OCI-LY7 (cell line): Measurements from ENCODE around the gene HLCS. TPM values are rescaled to one million over a fixed set of nuclear protein-coding genes. Genes with fewer than 3 reads are reported as not detected.

ENCODE experiments used
- BruUV-seq: library from RNA; stranded (reverse); fragments of 400-500 nt; replicated peaks from 2 replicates; lab custom pipeline; 2021; lab: Mats Ljungman, UMichigan
- CTCF ChIA-PET: fragments of 300-600 bp; sonication (Branson Sonifier 250); formaldehyde crosslinking; loops from one replicate; lab custom pipeline; 2022; ENCODE audit warnings: antibody characterized with exemption; ENCODE audit not compliant: unreplicated experiment; lab: Charles Lee
- POLR2A ChIA-PET: fragments of 300-600 bp; sonication (Branson Sonifier 250); formaldehyde crosslinking; loops from one replicate; lab custom pipeline; 2022; ENCODE audit warnings: antibody characterized with exemption; lab: Charles Lee
- DNase-seq: peaks from one replicate; pipeline ENCODE4 v3.0.0-alpha.2; 2015; ENCODE audit warnings: low spot score
- H2AFZ ChIP-seq: fragments of 200-600 bp; sonication (generic), shearing (Covaris generic); 2 replicates; pipeline ENCODE4 v1.6.1; 2014; ENCODE audit warnings: mild to moderate bottlenecking, antibody characterized with exemption, low read length, moderate library complexity
- H3K27ac ChIP-seq: fragments of 200-600 bp; sonication (generic); 2 replicates; pipeline ENCODE4 v1.5.1; 2014; ENCODE audit warnings: mixed run types, low read depth, mild to moderate bottlenecking, moderate library complexity, low read length, inconsistent platforms; ENCODE audit not compliant: poor library complexity, severe bottlenecking
- H3K36me3 ChIP-seq: fragments of 200-600 bp; sonication (generic); 2 replicates; pipeline ENCODE4 v1.6.1; 2014; ENCODE audit warnings: mild to moderate bottlenecking, antibody characterized with exemption, low read length, moderate library complexity, mixed read lengths; ENCODE audit not compliant: insufficient read depth
- H3K4me1 ChIP-seq: fragments of 200-600 bp; sonication (generic); 2 replicates; pipeline ENCODE4 v1.5.1; 2014; ENCODE audit warnings: mild to moderate bottlenecking, low read length; ENCODE audit not compliant: insufficient read depth, poor library complexity, severe bottlenecking
- H3K4me2 ChIP-seq: fragments of 200-600 bp; sonication (generic); 2 replicates; pipeline ENCODE4 v1.6.1; 2014; ENCODE audit warnings: mild to moderate bottlenecking, low read length
- H3K4me3 ChIP-seq: fragments of 200-600 bp; sonication (generic); 2 replicates; pipeline ENCODE4 v1.5.1; 2014; ENCODE audit warnings: mild to moderate bottlenecking, low read depth, low read length; ENCODE audit not compliant: poor library complexity, severe bottlenecking
- H3K79me2 ChIP-seq: fragments of 200-600 bp; sonication (generic); 2 replicates; pipeline ENCODE4 v1.6.1; 2016; ENCODE audit warnings: low read depth, mild to moderate bottlenecking, low read length, moderate library complexity, mixed read lengths; ENCODE audit not compliant: insufficient read depth
- H3K9me2 ChIP-seq: fragments of 200-600 bp; sonication (generic); 2 replicates; pipeline ENCODE4 v1.6.1; 2016; ENCODE audit warnings: mild to moderate bottlenecking, low read length, mixed read lengths; ENCODE audit not compliant: insufficient read depth
- H3K9me3 ChIP-seq: fragments of 200-600 bp; sonication (generic); 2 replicates; pipeline ENCODE4 v1.6.1; 2014; ENCODE audit warnings: mild to moderate bottlenecking, mixed run types, low read length, mixed read lengths
- H4K20me1 ChIP-seq: fragments of 200-600 bp; sonication (generic); 2 replicates; pipeline ENCODE4 v1.6.1; 2014; ENCODE audit warnings: mild to moderate bottlenecking, antibody characterized with exemption, low read length, moderate library complexity, mixed read lengths; ENCODE audit not compliant: insufficient read depth
- CTCF ChIP-seq: fragments of 200-600 bp; sonication (generic); conservative IDR thresholded peaks from 2 replicates; pipeline ENCODE4 v1.5.1; 2014; ENCODE audit warnings: mild to moderate bottlenecking, antibody characterized with exemption, low read length, moderate library complexity, mixed read lengths
- EZH2phosphoT487 ChIP-seq: fragments of 200-600 bp; sonication (generic); IDR thresholded peaks from 2 replicates; pipeline ENCODE4 v1.6.1; 2018; ENCODE audit warnings: low read depth, borderline replicate concordance, mild to moderate bottlenecking, mixed run types, antibody characterized with exemption, low read length, moderate library complexity, mixed read lengths
- intact Hi-C: fragments of 100-400 bp; cut with micrococcal nuclease; formaldehyde crosslinking; loops from one replicate; pipeline ENCODE4 v1.10.0; 2022; ENCODE audit not compliant: unreplicated experiment
- total RNA-seq, 2 experiments: library from RNA; depleted of rRNA in 1 of 2; stranded (reverse); fragments of >200 nt in 1 of 2; shearing (Covaris generic) in 1 of 2; gene quantifications; 2 replicates each; pipeline ENCODE4 v1.2.3, GENCODE V29; 2014 to 2022

The HLCS gene
- total RNA-seq, 2 experiments from 2014 or later, result 12.0 to 20.9 TPM

GRCh38 chr21:36766511-36766910, 200.0 kb downstream of the HLCS start:
- no peak overlapping the region for H3K27ac ChIP-seq
- CTCF ChIA-PET, result no interaction called here
- no peaks in the 10 kb centered on the region for H3K4me1 ChIP-seq
- TF ChIP-seq CTCF (no peak), EZH2phosphoT487 (no peak)
- no peak for DNase-seq
- intact Hi-C loops, result no loop called here
- no peaks in the 10 kb centered on the region for H4K20me1 ChIP-seq
- H2AFZ ChIP-seq, result no peak overlapping the region
- no peaks in the 10 kb centered on the region for H3K36me3 ChIP-seq
- no peak overlapping the region for H3K4me2 ChIP-seq
- H3K9me3 ChIP-seq, result no peaks in the 10 kb centered on the region
- no peaks in the 10 kb centered on the region for H3K79me2 ChIP-seq
- no TSS peak for BruUV-seq
- H3K4me3 ChIP-seq, result no peak overlapping the region
- no peaks in the 10 kb centered on the region for H3K9me2 ChIP-seq
- POLR2A ChIA-PET, result interaction anchor here (0.6 kb wide), 1 partner anchor 83 kb away, joined by 3 read pairs; no protein-coding TSS in a partner anchor

- Histone ChIP-seq H3K4me2 (no peak overlapping the region), H3K4me1 (no peaks in the 10 kb centered on the region), H3K9me3 (no peaks in the 10 kb centered on the region), H4K20me1 (no peaks in the 10 kb centered on the region), H2AFZ (no peak overlapping the region), H3K4me3 (no peak overlapping the region), H3K79me2 (no peaks in the 10 kb centered on the region), H3K27ac (no peak overlapping the region), H3K9me2 (no peaks in the 10 kb centered on the region), H3K36me3 (no peaks in the 10 kb centered on the region)
- ChIA-PET POLR2A (no interaction called here), CTCF (no interaction called here)
- TF ChIP-seq CTCF, result no peak
- TF ChIP-seq EZH2phosphoT487, result no peak
- no peak for DNase-seq
- intact Hi-C loops, result no loop called here
- BruUV-seq, result no TSS peak
Measured at GRCh38 chr21:36765229-36765628, 201.2 kb downstream of the HLCS start.

GRCh38 chr21:36763305-36763704, 203.2 kb downstream of the HLCS start:
- Histone ChIP-seq H3K9me3 (no peaks in the 10 kb centered on the region), H3K9me2 (no peaks in the 10 kb centered on the region), H3K79me2 (no peaks in the 10 kb centered on the region), H3K4me2 (no peak overlapping the region), H3K36me3 (no peaks in the 10 kb centered on the region), H3K27ac (no peak overlapping the region), H2AFZ (no peak overlapping the region), H3K4me3 (no peak overlapping the region), H3K4me1 (no peaks in the 10 kb centered on the region), H4K20me1 (no peaks in the 10 kb centered on the region)
- TF ChIP-seq CTCF, result no peak
- TF ChIP-seq EZH2phosphoT487, result no peak
- DNase-seq, result no peak
- CTCF ChIA-PET, result no interaction called here
- no TSS peak for BruUV-seq
- POLR2A ChIA-PET, result interaction anchor here (1.3 kb wide), 1 partner anchor 8 kb away, joined by 3 read pairs; no protein-coding TSS in a partner anchor
- intact Hi-C loops, result no loop called here
